ENCODE data around the gene ITPK1. TPM values are rescaled to one million over a fixed set of nuclear protein-coding genes. Genes with fewer than 3 reads are reported as not detected.

Gene ITPK1
- total RNA-seq, 1 donor from 2014 or later: 136 TPM

DNA sequence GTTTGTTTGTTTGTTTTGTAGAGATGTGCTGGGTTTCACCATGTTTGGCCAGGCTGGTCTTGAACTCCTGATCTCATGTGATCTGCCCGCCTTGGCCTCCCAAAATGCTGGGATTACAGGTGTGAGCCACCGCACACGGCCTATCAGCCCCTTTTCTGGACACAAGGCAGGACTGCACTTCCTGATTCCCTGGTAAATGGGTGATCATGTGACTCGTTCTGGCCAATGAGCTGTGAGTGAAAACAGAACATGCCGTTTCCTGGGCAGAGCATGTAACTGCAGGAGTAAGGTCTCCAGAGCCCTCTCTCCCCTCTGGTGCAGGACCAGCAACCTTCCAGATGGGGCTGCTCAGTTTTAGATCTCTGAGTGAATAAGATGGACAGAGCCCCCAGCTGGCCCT lies 92.7 kb downstream of the ITPK1 start:
- intact Hi-C loops (cut with micrococcal nuclease): no loop called here
- no peak for DNase-seq

GRCh38 chr14:93019970-93020369 lies 95.8 kb downstream of the ITPK1 start:
- intact Hi-C loops (cut with micrococcal nuclease): no loop called here
- DNase-seq: no peak
- ATAC-seq: no peak

More for the DNA sequence above, 92.7 kb downstream of the ITPK1 start:
- ATAC-seq: no peak

DNA sequence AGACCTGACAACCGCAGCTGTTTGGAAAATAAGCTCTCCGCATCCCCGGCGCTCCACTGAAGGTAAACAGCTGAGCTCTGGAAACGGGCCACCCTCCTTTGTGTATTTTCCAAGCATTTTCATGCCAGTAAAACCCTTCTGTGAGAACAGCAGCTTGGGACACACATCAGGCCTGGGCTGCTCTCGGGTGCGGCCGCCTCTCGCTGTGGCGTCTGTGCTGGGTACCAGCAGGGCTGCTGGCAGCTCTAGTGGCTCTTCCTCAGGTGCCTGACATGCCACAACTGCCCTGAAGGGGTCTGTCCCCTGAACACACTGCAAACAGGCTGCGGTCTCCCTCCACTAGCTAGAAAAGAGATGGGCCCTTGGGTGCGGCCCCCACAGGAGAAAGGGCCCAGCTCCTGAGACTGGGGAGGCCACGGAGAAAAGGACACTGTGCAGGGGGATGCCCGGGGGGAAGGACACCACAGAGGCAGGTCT lies 96.3 kb downstream of the ITPK1 start:
- no peak for ATAC-seq
- no peak for DNase-seq
- intact Hi-C loops (cut with micrococcal nuclease): no loop called here

DNA sequence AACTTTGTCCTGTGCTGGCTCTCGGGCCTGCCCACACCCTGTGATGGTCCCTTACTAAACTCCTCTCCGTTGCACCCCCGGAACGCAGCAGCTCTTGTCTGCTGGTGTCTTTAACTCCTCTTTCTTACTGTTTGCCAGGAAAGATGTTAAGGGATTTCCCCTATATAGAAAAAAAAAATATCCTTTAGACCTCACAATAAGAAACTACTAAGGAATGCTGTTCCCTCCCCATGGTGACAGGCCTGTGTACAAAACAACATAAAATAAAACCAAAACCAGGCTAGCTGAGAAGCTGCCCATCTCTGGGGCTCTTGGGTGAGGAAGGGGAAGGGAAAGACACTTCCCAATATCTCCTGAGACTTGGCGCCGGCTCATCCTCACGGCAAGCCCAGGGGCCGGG lies 97.4 kb downstream of the ITPK1 start:
- intact Hi-C loops (cut with micrococcal nuclease): no loop called here
- DNase-seq (no peak), ATAC-seq (no peak)

GRCh38 chr14:93017898-93018297 lies 97.8 kb downstream of the ITPK1 start:
- intact Hi-C loops (cut with micrococcal nuclease): no loop called here
- DNase-seq (no peak), ATAC-seq (peak; percentile 17)

- intact Hi-C loops (cut with micrococcal nuclease): no loop called here
- ATAC-seq (peak; percentile 77), DNase-seq (peak; percentile 84)
Measured at GRCh38 chr14:93017301-93017797, 98.4 kb downstream of the ITPK1 start.

- no peak for DNase-seq
- intact Hi-C loops (cut with micrococcal nuclease): no loop called here
Measured at GRCh38 chr14:93016275-93016845, 99.4 kb downstream of the ITPK1 start.

GRCh38 chr14:93015505-93015904 lies 100.2 kb downstream of the ITPK1 start:
- no peak for DNase-seq
- ATAC-seq: no peak
- intact Hi-C loops (cut with micrococcal nuclease): no loop called here

More at GRCh38 chr14:93016275-93016845, 99.4 kb downstream of the ITPK1 start:
- no peak for ATAC-seq

DNA sequence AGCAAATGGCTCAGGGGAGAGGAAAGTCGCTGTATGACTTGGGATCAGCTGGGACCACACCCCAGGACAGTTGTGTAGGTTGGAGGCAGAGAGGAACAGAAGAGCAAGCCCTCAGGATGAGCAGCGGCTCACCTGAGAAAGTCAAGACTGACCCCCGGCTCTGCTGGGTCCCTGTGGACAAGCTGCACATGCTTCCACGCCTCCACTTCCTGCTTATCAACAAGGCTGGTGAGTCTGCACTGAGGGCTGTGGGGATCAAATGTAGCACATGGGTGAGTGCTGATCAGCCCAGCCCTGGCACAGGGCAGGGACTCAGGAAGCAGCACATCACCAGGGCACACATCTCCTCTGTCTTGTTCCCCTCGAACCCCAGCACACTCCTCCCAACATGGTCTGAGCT lies 100.7 kb downstream of the ITPK1 start:
- no peak for ATAC-seq
- DNase-seq: no peak
- intact Hi-C loops (cut with micrococcal nuclease): no loop called here

- DNase-seq: no peak
- intact Hi-C loops (cut with micrococcal nuclease): no loop called here
- ATAC-seq: no peak
Measured at GRCh38 chr14:93014058-93015023, 101.4 kb downstream of the ITPK1 start.

- DNase-seq: no peak
- intact Hi-C loops (cut with micrococcal nuclease): no loop called here
- ATAC-seq: no peak
Measured at GRCh38 chr14:93012951-93013719, 102.6 kb downstream of the ITPK1 start.

DNA sequence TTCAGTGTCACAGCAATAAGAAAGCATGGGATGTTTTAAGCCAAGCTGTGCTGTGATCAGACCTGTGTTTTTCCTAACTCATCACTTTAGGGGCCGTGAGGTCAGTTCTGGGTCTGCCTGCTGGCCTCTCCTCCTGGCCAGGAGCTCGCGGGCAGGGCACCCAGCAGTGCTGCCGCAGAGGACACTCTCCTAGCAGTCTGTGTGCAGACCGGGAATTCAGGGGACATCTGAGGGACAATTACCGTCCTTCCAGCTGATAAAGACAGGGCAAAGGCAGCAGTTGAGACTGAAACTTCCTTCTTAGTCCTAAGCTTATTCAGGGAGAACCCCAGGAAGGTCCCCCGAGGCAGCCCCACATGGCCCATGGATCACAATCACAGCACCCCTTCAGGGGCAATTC lies 103.2 kb downstream of the ITPK1 start:
- DNase-seq: no peak
- no peak for ATAC-seq
- intact Hi-C loops (cut with micrococcal nuclease): no loop called here

DNA sequence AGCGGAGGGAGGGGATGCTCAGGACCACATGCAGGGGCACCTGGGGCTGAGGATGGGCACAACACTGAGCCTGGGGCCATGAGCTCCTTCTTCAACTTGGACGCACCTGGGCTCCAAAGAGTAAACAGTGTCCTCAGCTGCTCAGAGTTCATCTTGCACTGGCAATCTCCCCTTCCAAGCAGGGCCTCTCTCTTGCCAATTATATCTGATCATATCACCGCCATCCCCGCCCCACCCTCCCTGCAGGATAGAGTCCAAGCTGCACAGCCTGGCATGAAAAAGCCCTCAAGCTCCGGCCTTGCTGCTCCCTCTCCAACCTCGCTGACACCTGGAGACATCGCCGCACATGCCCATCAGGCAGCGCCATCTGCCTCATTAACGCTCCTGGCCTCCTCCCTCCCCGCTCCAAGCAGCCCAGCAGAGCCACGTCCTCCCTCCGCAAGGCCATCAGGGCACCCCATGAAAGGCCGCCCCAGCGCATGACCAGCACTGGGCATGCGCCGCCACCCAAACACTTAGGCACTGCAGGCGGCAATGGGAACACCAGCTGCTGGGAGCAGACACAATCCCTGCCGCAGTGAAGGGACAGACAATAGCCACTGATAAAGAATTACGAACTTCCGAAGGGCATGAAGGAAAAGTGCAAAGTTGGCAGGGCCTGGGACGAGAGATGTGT lies 103.9 kb downstream of the ITPK1 start:
- ATAC-seq (no peak), DNase-seq (no peak)
- intact Hi-C loops (cut with micrococcal nuclease): no loop called here

- ATAC-seq: no peak
- DNase-seq: no peak
- intact Hi-C loops (cut with micrococcal nuclease): no loop called here
Measured at GRCh38 chr14:93011141-93011529, 104.6 kb downstream of the ITPK1 start.

DNA sequence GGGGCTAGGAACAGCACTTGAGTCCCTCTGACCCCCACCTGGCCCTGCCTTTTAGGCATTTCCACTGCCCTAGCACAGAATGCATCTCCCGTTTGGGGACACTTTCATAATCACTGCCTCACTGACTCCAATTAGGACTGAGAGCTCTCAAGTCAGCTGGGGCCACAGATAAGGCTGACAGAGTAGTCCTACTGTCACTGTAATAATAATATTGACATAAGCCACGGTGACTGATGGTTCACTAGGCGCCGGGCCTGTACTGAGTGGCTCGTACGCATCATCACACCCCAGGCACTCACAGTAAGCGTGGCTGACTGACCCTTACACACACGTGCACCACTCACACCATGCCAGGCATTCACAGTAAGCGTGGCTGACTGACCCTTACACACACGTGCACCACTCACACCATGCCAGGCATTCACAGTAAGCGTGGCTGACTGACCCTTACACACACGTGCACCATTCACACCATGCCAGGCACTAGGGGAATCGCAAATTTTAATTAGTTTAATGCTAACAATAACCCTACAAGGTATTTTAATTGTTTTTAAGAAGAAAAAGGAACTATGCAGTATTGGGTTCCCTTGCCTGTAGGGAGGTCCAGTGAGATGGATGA lies 105.1 kb downstream of the ITPK1 start:
- intact Hi-C loops (cut with micrococcal nuclease): no loop called here
- ATAC-seq: peak; percentile 64
- no peak for DNase-seq

DNA sequence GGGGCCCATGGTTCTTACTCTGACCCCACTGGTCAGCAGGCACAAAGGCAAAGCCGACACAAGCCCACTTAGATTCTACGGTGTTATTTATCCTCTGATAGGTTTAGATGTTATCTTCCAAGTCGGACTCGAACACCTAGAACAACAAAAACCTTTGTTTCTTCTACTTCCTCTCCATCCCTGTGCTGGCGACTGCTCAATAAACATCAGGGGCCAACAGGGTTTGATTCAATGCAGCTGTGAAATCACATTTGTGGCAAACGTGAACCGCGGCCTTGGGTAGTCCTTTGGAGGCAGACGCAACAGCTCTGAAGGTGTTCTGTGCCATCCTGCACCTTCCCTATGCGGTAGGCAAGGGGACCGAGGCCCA lies 105.6 kb downstream of the ITPK1 start:
- intact Hi-C loops (cut with micrococcal nuclease): no loop called here
- DNase-seq (no peak), ATAC-seq (no peak)

DNA sequence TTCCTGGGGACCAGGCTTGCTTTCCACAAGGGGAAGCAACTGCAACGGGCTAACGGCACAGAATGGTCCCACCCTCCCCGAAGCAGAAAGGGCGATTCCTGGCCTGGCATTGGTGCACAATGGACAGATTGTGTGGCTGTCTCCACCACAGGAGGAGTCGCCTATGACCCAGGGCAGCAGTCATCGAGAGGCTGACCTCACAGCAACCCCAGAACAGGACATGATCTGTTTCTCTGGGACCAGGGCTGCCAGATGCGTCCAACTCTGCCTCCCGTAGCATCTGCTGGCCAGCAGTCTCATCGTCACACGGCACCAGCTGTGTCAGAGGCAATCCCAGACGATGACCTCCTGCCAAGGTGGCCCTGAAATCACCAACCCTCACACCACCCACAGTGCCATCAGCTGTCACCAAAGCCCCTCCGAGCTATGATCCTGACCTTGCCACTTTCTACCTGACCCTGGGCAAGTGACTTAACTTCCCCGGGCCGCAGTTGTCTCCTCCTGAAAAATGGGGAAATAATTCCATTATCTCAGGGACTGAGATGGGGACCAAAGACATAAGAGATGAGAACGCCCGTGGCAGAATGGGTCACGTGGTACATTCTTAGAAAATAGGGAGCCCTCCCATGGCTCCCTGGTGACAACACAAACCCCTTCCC lies 106.1 kb downstream of the ITPK1 start:
- DNase-seq (peak; percentile 69), ATAC-seq (peak; percentile 42)
- intact Hi-C loops (cut with micrococcal nuclease): no loop called here

- DNase-seq (peak; percentile 77), ATAC-seq (peak; percentile 6)
- intact Hi-C loops (cut with micrococcal nuclease): no loop called here
Measured at GRCh38 chr14:93008381-93008780, 107.3 kb downstream of the ITPK1 start.

Measured in left ventricle myocardium superior (tissue), 1 donor.